HG03108 (cell line): ENCODE measurements around the gene ARHGAP30.
A peak's percentile ranks its signal among the peaks of the same experiment; 100 is the strongest.
"Not testable (repeated sequence)": the region's sequence is repeated elsewhere in the genome, so short reads cannot be mapped to it uniquely, and the experiment has no call there.

Source experiments
- ATAC-seq: cut with Tn5 transposase; IDR thresholded peaks from one replicate; pipeline ENCODE4 v1.9.1; 2021; ENCODE audit warnings: moderate library complexity; ENCODE audit not compliant: unreplicated experiment

Gene ARHGAP30

GRCh38 chr1:161018631-161018930 lies 51.1 kb downstream of the ARHGAP30 start:
- ATAC-seq, result no peak

GRCh38 chr1:161017756-161018630 lies 51.7 kb downstream of the ARHGAP30 start:
- ATAC-seq, result no peak

GRCh38 chr1:161017181-161017580 lies 52.5 kb downstream of the ARHGAP30 start:
- not testable (repeated sequence) for ATAC-seq

- ATAC-seq, result not testable (repeated sequence)
Measured at GRCh38 chr1:161016683-161017082, 53.0 kb downstream of the ARHGAP30 start.

GRCh38 chr1:161013488-161014230 lies 56.0 kb downstream of the ARHGAP30 start:
- peak; percentile 86 for ATAC-seq

- ATAC-seq, result peak; percentile 4
Measured at GRCh38 chr1:161013131-161013487, 56.6 kb downstream of the ARHGAP30 start.

- ATAC-seq, result no peak
Measured at GRCh38 chr1:161012420-161012819, 57.3 kb downstream of the ARHGAP30 start.

- no peak for ATAC-seq
Measured at GRCh38 chr1:161009602-161010211, 60.0 kb downstream of the ARHGAP30 start.

- no peak for ATAC-seq
Measured at GRCh38 chr1:161008869-161009510, 60.7 kb downstream of the ARHGAP30 start.

- ATAC-seq, result no peak
Measured at GRCh38 chr1:161007369-161007768, 62.3 kb downstream of the ARHGAP30 start.

- ATAC-seq, result no peak
Measured at GRCh38 chr1:161006563-161006962, 63.1 kb downstream of the ARHGAP30 start.

GRCh38 chr1:161001525-161001924 lies 68.2 kb downstream of the ARHGAP30 start:
- ATAC-seq, result no peak

- ATAC-seq, result no peak
Measured at GRCh38 chr1:161000736-161001480, 68.8 kb downstream of the ARHGAP30 start.

- no peak for ATAC-seq
Measured at GRCh38 chr1:160999376-160999775, 70.3 kb downstream of the ARHGAP30 start.

GRCh38 chr1:160997323-160998038 lies 72.2 kb downstream of the ARHGAP30 start:
- no peak for ATAC-seq
